GM12878 (cell line): Measurements from ENCODE around the gene PID1.

ENCODE experiments used
- CTCF ChIP-seq, 3 experiments: IDR thresholded peaks in 2 of 3; conservative IDR thresholded peaks in 1 of 3; 2 replicates each; pipeline ENCODE4 v1.5.1; 2011; ENCODE audit warnings: low read depth in 3 of 3, low read length in 3 of 3, mild to moderate bottlenecking in 3 of 3, control low read depth in 2 of 3, moderate library complexity in 2 of 3, inconsistent platforms in 1 of 3, mixed read lengths in 1 of 3; ENCODE audit not compliant: control insufficient read depth in 2 of 3, insufficient read depth in 1 of 3; ENCODE audit errors: extremely low read depth in 1 of 3
- E2F8 ChIP-seq: fragments of 450-650 bp; IDR thresholded peaks from 2 replicates; pipeline ENCODE4 v1.6.1; 2018; ENCODE audit warnings: mild to moderate bottlenecking, low read depth, moderate library complexity; ENCODE audit not compliant: partially characterized antibody

- no peak for TF ChIP-seq CTCF (IDR thresholded peaks at IDR 0.05 in 2 of 3, conservative IDR thresholded peaks at IDR 0.05 in 1 of 3; ENCODE audit: control insufficient read depth in 2 of 3, extremely low read depth in 1 of 3, insufficient read depth in 1 of 3, low read depth in 3 of 3, low read length in 3 of 3)
- TF ChIP-seq E2F8: no peak
These were observed 223.0 kb downstream of the PID1 start for GRCh38 chr2:229048134-229048533.
